Measurements from ENCODE around the gene TCF7L1.
"Not testable (repeated sequence)": the region's sequence is repeated elsewhere in the genome, so short reads cannot be mapped to it uniquely, and the experiment has no call there.

The TCF7L1 gene

GRCh38 chr2:85131116-85131515 lies 2.1 kb upstream of the TCF7L1 start:
- DNase-seq = peak in 1 of 51 donors; percentile 2

- no peak for DNase-seq
Measured at GRCh38 chr2:85132397-85132796, 795 bp upstream of the TCF7L1 start.

- DNase-seq = peak in 15 of 51 donors; percentile 5 to 27 (median 16)
Measured at GRCh38 chr2:85133751-85134254, 611 bp downstream of the TCF7L1 start.

DNA sequence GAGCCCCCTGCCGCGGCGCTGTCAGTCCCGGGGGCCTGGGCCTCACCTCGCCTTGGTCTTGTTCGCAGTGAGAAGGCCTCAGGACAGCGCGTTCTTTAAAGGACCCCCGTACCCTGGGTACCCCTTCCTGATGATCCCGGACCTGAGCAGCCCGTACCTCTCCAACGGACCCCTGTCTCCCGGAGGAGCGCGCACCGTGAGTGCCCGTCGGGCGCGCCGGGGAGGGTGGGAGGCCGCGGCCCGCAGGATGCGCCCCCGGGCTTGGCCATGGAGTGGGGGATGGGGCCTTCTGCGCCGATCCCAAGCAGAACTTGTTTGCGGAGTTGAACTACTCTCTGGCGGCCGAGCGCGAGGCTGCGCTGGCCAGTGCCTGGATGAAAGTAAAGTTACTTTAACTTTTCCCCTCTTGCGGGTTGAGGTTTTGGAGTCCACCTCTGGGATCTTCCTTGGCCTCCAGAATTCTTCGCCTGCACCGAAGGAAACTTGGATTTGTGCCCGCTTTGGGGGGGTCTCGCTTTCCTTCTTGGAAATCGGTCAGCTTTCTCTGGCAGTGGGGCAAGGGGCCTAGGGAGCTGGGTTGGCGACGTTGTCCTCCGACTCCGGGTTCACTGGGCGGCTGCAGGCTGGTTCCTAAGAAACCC lies 1.2 kb downstream of the TCF7L1 start:
- peak in 21 of 51 donors; percentile 7 to 56 (median 33) for DNase-seq

DNA sequence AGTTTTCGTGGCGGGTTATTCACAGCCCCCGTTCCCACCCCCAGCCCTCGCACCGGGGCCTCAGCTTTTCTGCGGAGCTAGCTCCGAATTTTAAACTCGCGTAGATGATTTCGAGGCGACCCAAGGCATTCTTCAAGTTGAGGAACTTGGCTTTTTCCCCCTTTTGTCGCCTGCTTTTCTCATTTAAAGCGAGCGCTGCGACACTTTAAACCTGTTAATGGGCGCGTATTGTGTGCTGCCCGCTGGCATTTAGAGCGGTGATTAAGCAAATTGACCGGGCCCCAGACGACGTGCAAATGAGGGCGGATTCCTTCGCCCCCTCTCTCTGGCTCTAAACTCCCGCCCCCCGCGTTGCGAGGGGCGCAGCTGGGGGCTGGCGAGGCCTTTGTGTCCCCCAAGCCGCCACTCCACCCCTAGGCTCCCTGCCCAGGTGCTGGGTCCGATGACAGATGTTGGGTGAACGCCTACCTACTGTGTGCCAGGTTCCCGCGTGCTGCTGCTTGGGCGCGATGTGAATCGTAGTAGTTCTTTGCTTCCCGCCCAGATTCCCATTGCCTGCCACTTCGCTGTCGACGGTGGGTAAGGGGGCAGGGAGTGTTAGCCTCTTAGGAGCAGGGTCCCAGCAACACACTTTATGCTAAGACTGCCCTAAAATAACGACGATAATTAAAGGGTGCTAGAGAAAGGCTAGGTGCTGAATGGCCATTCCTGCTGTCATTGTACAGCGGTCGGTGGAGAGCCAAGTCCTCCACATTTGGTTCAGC lies 1.9 kb downstream of the TCF7L1 start:
- DNase-seq = no peak

GRCh38 chr2:85135660-85135914 lies 2.4 kb downstream of the TCF7L1 start:
- no peak for DNase-seq

- DNase-seq = no peak
Measured at GRCh38 chr2:85137156-85137555, 4.0 kb downstream of the TCF7L1 start.

GRCh38 chr2:85143463-85144082 lies 10.4 kb downstream of the TCF7L1 start:
- no peak for DNase-seq

DNA sequence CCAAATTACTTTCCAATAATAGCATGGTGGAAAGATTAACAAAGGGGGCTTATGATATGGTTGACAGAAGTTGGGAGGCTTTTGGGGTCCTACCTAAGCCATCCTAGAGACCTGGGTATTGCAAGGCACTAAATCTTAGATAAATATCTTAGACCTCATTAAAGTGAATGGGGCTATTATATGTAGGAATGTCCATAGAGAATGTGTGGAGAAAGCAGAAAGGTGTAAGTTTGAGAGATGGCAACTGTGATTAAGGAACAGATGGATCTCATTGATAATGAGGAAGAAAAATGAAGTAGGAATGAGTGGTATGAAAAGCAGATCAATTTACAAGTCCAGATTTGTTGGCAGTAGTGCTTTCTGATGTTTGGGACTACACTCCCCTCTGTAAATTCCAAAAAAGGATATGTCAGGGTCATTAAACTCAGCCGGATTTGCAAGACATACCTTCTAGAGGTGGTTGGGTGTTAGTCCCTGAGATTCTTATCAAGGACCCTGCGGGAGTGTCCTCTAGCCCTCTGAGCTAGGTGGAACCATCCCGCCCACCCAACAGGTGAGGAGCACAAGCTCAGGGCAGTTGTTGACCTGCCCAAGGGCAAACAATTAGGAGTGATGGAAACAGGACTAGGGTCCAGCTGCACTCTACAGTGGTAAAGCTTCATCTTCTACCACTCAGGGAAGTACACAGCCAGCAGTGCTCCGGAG lies 12.1 kb downstream of the TCF7L1 start:
- no peak for DNase-seq

- DNase-seq = no peak
Measured at GRCh38 chr2:85148190-85148589, 15.0 kb downstream of the TCF7L1 start.

- no peak for DNase-seq
Measured at GRCh38 chr2:85151026-85151425, 17.8 kb downstream of the TCF7L1 start.

GRCh38 chr2:85152895-85153294 lies 19.7 kb downstream of the TCF7L1 start:
- DNase-seq = no peak

DNA sequence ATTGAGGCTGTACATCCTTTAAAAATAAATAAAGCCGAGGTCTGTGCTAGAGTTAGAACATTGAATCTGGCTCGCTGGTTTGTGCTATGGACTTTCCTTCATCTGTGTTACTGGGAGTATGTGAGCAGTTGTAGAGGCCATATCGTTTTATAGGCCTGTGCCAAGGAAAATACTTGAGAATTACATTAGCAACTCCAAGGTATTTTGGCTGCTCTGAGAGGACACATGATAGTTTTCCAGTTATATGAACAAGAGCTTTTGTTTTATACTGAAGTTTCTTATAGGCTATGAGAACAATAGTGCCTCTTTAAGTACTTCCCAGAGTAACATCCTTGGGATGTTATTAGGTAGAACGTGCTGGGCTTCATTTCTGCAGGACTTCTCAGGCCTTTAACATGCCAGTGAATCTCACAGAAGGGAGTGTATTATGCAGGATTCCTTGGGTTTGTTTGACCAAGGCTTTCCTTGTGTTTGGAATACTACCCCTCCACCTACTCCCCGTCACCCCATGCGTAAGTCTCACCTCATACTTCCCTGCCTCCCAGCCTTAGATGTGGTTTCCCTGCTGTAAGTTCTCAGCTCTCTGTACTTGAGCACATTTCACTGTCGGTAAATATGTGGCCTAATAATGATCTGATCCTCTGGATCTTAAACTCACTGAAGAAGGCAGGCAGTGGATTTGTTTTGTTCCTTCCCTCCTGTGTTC lies 21.0 kb downstream of the TCF7L1 start:
- DNase-seq = no peak

- DNase-seq = not testable (repeated sequence)
Measured at GRCh38 chr2:85155082-85155481, 21.9 kb downstream of the TCF7L1 start.

GRCh38 chr2:85156153-85156552 lies 23.0 kb downstream of the TCF7L1 start:
- no peak for DNase-seq

GRCh38 chr2:85156619-85157018 lies 23.4 kb downstream of the TCF7L1 start:
- no peak for DNase-seq

DNA sequence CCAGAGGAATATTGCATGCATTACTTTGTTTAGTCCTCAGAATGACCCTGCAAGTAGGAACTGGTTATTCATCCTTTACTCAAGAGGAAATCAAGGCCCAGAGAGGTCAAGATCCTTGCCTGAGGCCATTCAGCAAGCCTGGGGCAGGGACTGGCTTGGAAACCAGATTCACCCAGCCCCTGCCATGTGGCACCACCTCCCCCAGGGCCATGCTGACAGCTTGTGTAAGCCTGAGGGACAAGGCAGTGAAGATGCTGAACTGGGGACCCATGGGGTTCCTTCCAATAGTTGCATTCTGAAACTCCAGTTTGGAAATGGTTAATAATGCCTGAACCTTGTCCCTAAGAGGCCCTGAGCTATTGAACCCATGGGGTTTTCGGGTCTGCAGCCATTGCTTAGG lies 24.2 kb downstream of the TCF7L1 start:
- no peak for DNase-seq

- DNase-seq = no peak
Measured at GRCh38 chr2:85158559-85159273, 25.5 kb downstream of the TCF7L1 start.

DNA sequence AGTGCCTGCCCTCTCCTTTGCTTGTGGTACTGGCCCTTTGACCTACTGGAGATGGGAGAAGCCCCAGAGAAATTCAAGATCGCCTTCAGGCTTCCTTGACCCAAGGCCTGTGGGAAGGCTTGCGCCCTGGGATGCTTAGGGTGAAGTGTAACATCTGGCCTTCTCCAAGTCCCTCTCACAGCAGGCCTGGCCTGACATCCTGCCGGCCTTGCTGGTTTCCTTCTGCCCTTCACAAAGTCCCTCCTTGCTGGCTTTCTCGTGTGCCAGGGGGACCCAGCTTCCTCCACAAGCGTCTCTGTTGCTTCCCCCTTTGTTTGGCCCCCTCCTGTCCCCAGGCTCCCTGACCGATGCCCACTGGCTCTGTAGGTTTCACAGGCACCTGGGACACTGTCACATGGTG lies 26.4 kb downstream of the TCF7L1 start:
- no peak for DNase-seq
